MCF 10A (cell line): ENCODE results near the gene MYO9B. TPM values are rescaled to one million over a fixed set of nuclear protein-coding genes. Genes with fewer than 3 reads are reported as not detected.

Source experiments
- BruUV-seq: library from RNA; stranded (reverse); fragments of 400-500 nt; replicated peaks from 2 replicates; lab custom pipeline; 2021; lab: Mats Ljungman, UMichigan
- CTCF ChIA-PET: fragments of 300-600 bp; sonication (Branson Sonifier 250); formaldehyde crosslinking; extraction: SDS; loops from one replicate; lab custom pipeline; 2021; ENCODE audit warnings: antibody characterized with exemption, inconsistent platforms; lab: Yijun Ruan, JAX
- POLR2A ChIA-PET: fragments of 300-600, 350-650 bp; sonication (Branson Sonifier 250); formaldehyde crosslinking; extraction: SDS; loops from one replicate; lab custom pipeline; 2020; ENCODE audit warnings: antibody characterized with exemption, inconsistent platforms; lab: Yijun Ruan, JAX
- DNase-seq: peaks from one replicate; pipeline ENCODE4 v3.0.0-alpha.2; 2018; ENCODE audit not compliant: unreplicated experiment
- H3K27ac Mint-ChIP-seq: one replicate; pipeline ENCODE4 v1.8.0; 2022; ENCODE audit warnings: mild to moderate bottlenecking, low read depth, mixed read lengths; ENCODE audit not compliant: unreplicated experiment
- H3K27me3 Mint-ChIP-seq: one replicate; pipeline ENCODE4 v1.8.0; 2022; ENCODE audit warnings: mixed read lengths; ENCODE audit not compliant: insufficient read depth, unreplicated experiment
- H3K36me3 Mint-ChIP-seq: one replicate; pipeline ENCODE4 v1.8.0; 2022; ENCODE audit warnings: mild to moderate bottlenecking, moderate library complexity, mixed read lengths; ENCODE audit not compliant: insufficient read depth, unreplicated experiment
- H3K4me1 Mint-ChIP-seq: one replicate; pipeline ENCODE4 v1.8.0; 2022; ENCODE audit warnings: mixed read lengths; ENCODE audit not compliant: insufficient read depth, unreplicated experiment
- H3K4me3 Mint-ChIP-seq: one replicate; pipeline ENCODE4 v1.8.0; 2022; ENCODE audit warnings: mild to moderate bottlenecking, moderate library complexity, mixed read lengths; ENCODE audit not compliant: unreplicated experiment
- H3K9me3 Mint-ChIP-seq: one replicate; pipeline ENCODE4 v1.8.0; 2022; ENCODE audit warnings: mixed read lengths; ENCODE audit not compliant: unreplicated experiment
- intact Hi-C: fragments of 100-400 bp; cut with micrococcal nuclease; formaldehyde crosslinking; loops from 2 replicates; pipeline ENCODE4 v1.14.1; 2022
- total RNA-seq: library from RNA; stranded (reverse); gene quantifications from 2 replicates; pipeline ENCODE4 v1.2.3, GENCODE V29; 2022
- TF ChIP-seq, protein P1 (sequence below): fragments of 200-600 bp; IDR thresholded peaks from one replicate; pipeline ENCODE4 v1.8.0; 2022; ENCODE audit warnings: antibody characterized with exemption, mild to moderate bottlenecking; ENCODE audit not compliant: unreplicated experiment

The MYO9B gene
- total RNA-seq, 1 experiment from 2014 or later: 43.5 TPM

DNA sequence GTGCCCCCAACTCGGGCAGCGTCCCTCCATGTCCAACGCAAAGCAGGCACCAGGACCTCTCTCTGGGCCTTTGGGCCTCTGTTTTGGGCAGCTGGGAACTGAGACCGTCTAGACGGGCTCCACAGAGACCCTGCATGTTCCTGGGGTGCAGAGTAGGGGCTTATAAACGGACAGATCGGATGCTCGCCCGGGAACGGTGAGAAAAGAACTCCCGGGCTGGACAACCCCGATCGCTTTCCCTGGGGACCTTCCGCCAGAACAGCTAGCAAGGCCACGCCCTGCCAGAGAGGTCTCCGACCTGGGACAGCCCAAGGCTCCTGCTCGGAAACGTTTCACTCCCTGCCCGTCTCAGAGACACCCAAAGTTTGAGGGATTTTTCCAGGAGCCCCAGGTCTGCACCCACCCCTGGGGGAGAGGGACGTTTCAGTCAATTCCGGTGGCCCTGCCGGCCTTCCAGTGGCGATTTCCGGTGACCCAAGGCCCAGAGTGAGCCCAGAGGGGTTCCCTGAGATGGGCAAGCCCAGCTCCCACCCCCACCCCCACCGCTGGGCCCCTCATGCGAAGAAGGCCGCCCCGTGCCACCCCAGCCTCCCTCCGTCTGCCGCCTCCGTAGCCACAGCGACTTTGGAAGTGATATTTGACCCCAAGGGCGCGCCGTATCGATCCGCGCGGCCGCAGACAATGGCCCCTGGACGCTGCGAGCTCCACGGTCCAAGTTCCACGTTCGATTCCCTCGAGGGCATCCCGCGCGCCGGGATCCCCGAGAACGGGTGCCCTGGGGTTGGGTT is 168.4 kb downstream of the MYO9B start:
- intact Hi-C loops: no loop called here
- H3K4me3 Mint-ChIP-seq: peak overlapping the region; percentile 89
- TF ChIP-seq, protein P1, sequence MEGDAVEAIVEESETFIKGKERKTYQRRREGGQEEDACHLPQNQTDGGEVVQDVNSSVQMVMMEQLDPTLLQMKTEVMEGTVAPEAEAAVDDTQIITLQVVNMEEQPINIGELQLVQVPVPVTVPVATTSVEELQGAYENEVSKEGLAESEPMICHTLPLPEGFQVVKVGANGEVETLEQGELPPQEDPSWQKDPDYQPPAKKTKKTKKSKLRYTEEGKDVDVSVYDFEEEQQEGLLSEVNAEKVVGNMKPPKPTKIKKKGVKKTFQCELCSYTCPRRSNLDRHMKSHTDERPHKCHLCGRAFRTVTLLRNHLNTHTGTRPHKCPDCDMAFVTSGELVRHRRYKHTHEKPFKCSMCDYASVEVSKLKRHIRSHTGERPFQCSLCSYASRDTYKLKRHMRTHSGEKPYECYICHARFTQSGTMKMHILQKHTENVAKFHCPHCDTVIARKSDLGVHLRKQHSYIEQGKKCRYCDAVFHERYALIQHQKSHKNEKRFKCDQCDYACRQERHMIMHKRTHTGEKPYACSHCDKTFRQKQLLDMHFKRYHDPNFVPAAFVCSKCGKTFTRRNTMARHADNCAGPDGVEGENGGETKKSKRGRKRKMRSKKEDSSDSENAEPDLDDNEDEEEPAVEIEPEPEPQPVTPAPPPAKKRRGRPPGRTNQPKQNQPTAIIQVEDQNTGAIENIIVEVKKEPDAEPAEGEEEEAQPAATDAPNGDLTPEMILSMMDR: no peak
- no peaks in the 10 kb centered on the region for H3K9me3 Mint-ChIP-seq
- peaks cover 35% of the 10 kb centered on the region for H3K4me1 Mint-ChIP-seq
- H3K36me3 Mint-ChIP-seq: peaks cover 29% of the 10 kb centered on the region
- DNase-seq: peak; percentile 71
- ChIA-PET POLR2A (interaction anchor here (0.6 to 4.3 kb wide), 18 partner anchors 9 to 1176 kb away, joined by 3 to 34 read pairs (median 4); partner anchors contain the start of genes BABAM1, DDA1, HAUS8 and MRPL34), CTCF (interaction anchor here (0.7 to 1.0 kb wide), 2 partner anchors 17 to 31 kb away, joined by 4 read pairs; no protein-coding TSS in a partner anchor)
- peak overlapping the region; percentile 93 for H3K27ac Mint-ChIP-seq
- no peaks in the 10 kb centered on the region for H3K27me3 Mint-ChIP-seq
- TSS peak; percentile 21 for BruUV-seq

DNA sequence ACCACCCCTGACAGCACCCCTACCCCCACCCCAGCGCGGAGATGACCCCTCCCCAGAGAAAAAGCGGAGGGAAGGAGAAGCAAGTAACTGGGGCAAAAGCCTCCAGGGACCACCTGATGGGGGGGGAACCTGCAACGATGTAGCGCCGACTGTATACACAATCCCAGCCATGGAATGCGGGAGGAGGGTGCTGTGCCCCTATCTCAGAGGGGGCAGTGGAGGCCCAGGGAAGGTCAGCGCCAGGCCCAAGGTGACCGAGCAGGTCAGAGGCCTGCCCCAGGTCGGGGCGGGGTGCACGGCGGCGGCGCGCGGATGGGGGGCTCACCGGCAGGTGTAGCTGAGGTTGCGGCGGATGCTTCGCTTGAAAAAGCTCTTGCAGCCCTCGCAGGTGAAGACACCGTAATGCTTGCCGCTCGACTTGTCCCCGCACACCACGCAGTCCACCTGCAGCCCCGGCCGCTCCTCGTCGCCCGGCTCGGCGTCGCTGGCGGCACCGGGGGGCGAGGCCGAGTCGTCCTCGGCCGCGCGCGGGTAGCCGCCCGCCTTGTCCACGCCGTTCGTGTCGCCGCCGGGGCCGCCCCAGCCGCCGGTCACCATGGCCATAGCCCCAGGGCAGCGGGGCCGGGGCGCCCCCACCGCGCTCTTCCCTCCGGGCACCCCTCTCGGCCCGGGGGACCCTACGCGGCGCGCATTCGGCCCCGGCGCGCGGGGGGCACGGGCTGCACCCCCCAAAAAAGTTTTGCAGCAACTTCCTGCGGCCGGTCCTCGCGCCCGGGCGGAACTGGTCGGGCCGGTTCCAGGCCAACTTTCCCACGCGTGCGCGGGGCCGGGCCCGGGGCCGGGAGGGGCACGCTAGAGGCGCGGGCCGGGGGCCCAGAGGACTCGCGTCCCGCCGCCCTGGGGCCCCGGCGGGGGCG is 169.3 kb downstream of the MYO9B start:
- Mint-ChIP-seq H3K9me3 (no peaks in the 10 kb centered on the region), H3K27ac (peak overlapping the region; percentile 93), H3K36me3 (peaks cover 21% of the 10 kb centered on the region), H3K4me1 (peaks cover 38% of the 10 kb centered on the region), H3K4me3 (peak overlapping the region; percentile 89), H3K27me3 (no peaks in the 10 kb centered on the region)
- ChIA-PET POLR2A (interaction anchor here (0.7 to 4.3 kb wide), 12 partner anchors 10 to 1176 kb away, joined by 3 to 34 read pairs (median 7); partner anchors contain the start of genes BABAM1, HAUS8, MRPL34 and MYO9B), CTCF (no interaction called here)
- DNase-seq: no peak
- BruUV-seq: no TSS peak
- TF ChIP-seq, protein P1: no peak
- intact Hi-C loops: no loop called here

DNA sequence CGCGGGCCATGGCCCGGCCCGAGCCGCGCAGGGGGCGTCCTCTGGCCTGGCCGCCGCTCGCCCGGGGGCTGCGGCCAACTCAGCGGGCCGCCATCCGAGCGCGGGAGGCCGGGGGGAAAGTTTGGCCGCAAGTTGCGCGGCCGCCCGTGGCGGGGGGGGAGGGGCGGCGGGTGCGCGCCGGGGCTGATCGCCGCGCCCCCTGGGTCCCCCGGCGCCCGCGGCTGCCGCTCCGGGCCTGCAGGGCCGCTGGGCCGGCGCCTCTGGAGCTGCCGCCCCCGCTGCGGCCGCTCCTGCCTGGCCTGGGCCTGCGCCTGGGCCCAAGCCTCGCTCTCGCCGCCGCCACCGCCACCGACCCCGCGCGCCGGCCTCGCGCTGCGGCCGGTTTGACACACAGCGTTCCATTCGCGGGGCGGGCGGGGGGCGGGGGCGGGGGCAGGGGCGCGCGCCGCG is 170.0 kb downstream of the MYO9B start, which contains the start of gene NR2F6:
Gene NR2F6, minus strand, starts transcription at position 385 of the 450 bp plus-strand sequence. CDS start 699 bp downstream, outside the sequence.
- no peak for DNase-seq
- H3K36me3 Mint-ChIP-seq: peaks cover 17% of the 10 kb centered on the region
- no peaks in the 10 kb centered on the region for H3K9me3 Mint-ChIP-seq
- CTCF ChIA-PET: no interaction called here
- no peaks in the 10 kb centered on the region for H3K27me3 Mint-ChIP-seq
- peaks cover 38% of the 10 kb centered on the region for H3K4me1 Mint-ChIP-seq
- TF ChIP-seq, protein P1: no peak
- POLR2A ChIA-PET: interaction anchor here (0.8 to 4.0 kb wide), 3 partner anchors 10 to 21 kb away, joined by 6 to 20 read pairs (median 9); partner anchors contain the start of genes BABAM1 and OCEL1
- peak within 1 kb of the TSS; percentile 89 for H3K4me3 Mint-ChIP-seq
- no TSS peak for BruUV-seq
- peak within 1 kb of the TSS; percentile 93 for H3K27ac Mint-ChIP-seq
- intact Hi-C loops: no loop called here
